DND-41 (cell line): ENCODE results near the gene SAXO1.
A peak's percentile ranks its signal among the peaks of the same experiment; 100 is the strongest.

Experiments used
- ATAC-seq: fragments of 200-7000 bp; cut with Tn5 transposase; 3 replicates; pipeline ENCODE4 v1.9.1; 2021; ENCODE audit warnings: low read depth; ENCODE audit not compliant: insufficient read depth
- DNase-seq: peaks from one replicate; pipeline ENCODE4 v3.0.0-alpha.2; 2020
- H2AFZ ChIP-seq: 2 replicates; pipeline ENCODE4 v1.6.0; 2012; ENCODE audit warnings: low read depth, low read length
- H3K27ac ChIP-seq: 2 replicates; pipeline ENCODE4 v1.5.1; 2012; ENCODE audit warnings: low read length, inconsistent platforms
- H3K27me3 ChIP-seq: fragments of 200-600 bp; sonication (generic); 2 replicates; pipeline ENCODE4 v1.6.0; 2012; ENCODE audit warnings: low read length, mild to moderate bottlenecking, inconsistent platforms; ENCODE audit not compliant: insufficient read depth, poor library complexity
- H3K36me3 ChIP-seq: 2 replicates; pipeline ENCODE4 v1.5.1; 2012; ENCODE audit warnings: low read length, inconsistent platforms; ENCODE audit not compliant: insufficient read depth
- H3K4me1 ChIP-seq: 2 replicates; pipeline ENCODE4 v1.5.1; 2012; ENCODE audit warnings: mild to moderate bottlenecking, low read length; ENCODE audit not compliant: insufficient read depth
- H3K4me2 ChIP-seq: 2 replicates; pipeline ENCODE4 v1.6.0; 2012; ENCODE audit warnings: mild to moderate bottlenecking, moderate library complexity, low read length, inconsistent platforms; ENCODE audit not compliant: insufficient read depth
- H3K4me3 ChIP-seq, 2 experiments: fragments of 200-600 bp in 1 of 2; shearing (Covaris generic) in 1 of 2; 2 replicates each; pipeline ENCODE4 v1.5.1; 2012 to 2016; ENCODE audit warnings: inconsistent platforms in 2 of 2, low read length in 2 of 2, mild to moderate bottlenecking in 2 of 2, low read depth in 1 of 2, moderate library complexity in 1 of 2
- H3K79me2 ChIP-seq: 2 replicates; pipeline ENCODE4 v1.6.0; 2012; ENCODE audit warnings: low read length, inconsistent platforms; ENCODE audit not compliant: insufficient read depth
- H3K9ac ChIP-seq: 2 replicates; pipeline ENCODE4 v1.6.0; 2012; ENCODE audit warnings: low read depth, mild to moderate bottlenecking, inconsistent platforms, low read length, moderate library complexity
- H3K9me3 ChIP-seq: 2 replicates; pipeline ENCODE4 v1.5.1; 2012; ENCODE audit warnings: low read length, moderate library complexity, mild to moderate bottlenecking, inconsistent platforms; ENCODE audit not compliant: insufficient read depth, severe bottlenecking
- H4K20me1 ChIP-seq: 2 replicates; pipeline ENCODE4 v1.6.0; 2012; ENCODE audit warnings: low read length; ENCODE audit not compliant: insufficient read depth
- EZH2 ChIP-seq: IDR thresholded peaks from 3 replicates; pipeline ENCODE4 v1.6.1; 2012; ENCODE audit warnings: borderline replicate concordance, low read depth, mild to moderate bottlenecking, moderate library complexity, low read length, inconsistent platforms; ENCODE audit not compliant: severe bottlenecking
- TF ChIP-seq, protein P1 (sequence below): IDR thresholded peaks from 2 replicates; pipeline ENCODE4 v1.5.1; 2012; ENCODE audit warnings: borderline replicate concordance, low read length, moderate library complexity, mild to moderate bottlenecking; ENCODE audit not compliant: poor library complexity, severe bottlenecking; ENCODE audit errors: extremely low read depth

The SAXO1 gene

DNA sequence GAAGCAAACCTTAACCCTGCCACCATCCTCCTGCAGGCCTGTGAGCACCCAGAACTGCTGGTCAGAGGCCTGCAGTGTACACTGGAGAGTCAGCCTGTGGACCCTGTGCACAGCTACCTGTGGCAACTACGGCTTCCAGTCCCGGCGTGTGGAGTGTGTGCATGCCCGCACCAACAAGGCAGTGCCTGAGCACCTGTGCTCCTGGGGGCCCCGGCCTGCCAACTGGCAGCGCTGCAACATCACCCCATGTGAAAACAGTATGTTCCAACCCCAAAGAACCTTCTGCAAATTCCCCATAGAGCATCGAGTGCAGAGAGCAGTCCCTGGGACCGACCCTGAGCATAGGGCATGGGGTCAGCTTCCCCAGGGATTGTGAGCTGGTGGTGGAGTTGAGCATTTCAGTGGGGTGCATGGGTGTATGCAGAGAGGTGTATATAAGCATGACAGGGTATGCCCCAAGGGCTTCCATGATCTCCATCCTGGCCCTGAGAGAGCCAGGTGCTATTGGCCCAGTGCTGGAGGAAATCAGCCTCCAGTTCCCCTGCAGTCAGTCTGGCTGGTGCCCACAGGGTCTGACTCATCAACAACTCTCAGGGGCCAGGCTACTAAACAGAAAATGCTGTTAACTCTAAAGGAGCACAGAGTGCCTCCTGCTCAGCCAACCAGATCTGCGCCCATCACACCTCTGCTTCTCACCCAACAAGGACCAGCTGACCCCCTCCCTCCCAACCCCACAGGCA is 126.2 kb downstream of the SAXO1 start:
- Histone ChIP-seq H3K27me3 (no peaks in the 10 kb centered on the region), H3K4me2 (no peak overlapping the region), H3K27ac (no peak overlapping the region), H3K4me1 (no peaks in the 10 kb centered on the region), H3K79me2 (no peaks in the 10 kb centered on the region), H3K36me3 (no peaks in the 10 kb centered on the region), H3K9ac (no peak overlapping the region), H3K9me3 (no peaks in the 10 kb centered on the region), H3K4me3 (no peak overlapping the region), H4K20me1 (no peaks in the 10 kb centered on the region), H2AFZ (no peak overlapping the region)
- TF ChIP-seq, protein P1, sequence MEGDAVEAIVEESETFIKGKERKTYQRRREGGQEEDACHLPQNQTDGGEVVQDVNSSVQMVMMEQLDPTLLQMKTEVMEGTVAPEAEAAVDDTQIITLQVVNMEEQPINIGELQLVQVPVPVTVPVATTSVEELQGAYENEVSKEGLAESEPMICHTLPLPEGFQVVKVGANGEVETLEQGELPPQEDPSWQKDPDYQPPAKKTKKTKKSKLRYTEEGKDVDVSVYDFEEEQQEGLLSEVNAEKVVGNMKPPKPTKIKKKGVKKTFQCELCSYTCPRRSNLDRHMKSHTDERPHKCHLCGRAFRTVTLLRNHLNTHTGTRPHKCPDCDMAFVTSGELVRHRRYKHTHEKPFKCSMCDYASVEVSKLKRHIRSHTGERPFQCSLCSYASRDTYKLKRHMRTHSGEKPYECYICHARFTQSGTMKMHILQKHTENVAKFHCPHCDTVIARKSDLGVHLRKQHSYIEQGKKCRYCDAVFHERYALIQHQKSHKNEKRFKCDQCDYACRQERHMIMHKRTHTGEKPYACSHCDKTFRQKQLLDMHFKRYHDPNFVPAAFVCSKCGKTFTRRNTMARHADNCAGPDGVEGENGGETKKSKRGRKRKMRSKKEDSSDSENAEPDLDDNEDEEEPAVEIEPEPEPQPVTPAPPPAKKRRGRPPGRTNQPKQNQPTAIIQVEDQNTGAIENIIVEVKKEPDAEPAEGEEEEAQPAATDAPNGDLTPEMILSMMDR: no peak
- no peak for TF ChIP-seq EZH2
- ATAC-seq (peak; percentile 33; the same call in 1 of the 3 replicates), DNase-seq (no peak)

DNA sequence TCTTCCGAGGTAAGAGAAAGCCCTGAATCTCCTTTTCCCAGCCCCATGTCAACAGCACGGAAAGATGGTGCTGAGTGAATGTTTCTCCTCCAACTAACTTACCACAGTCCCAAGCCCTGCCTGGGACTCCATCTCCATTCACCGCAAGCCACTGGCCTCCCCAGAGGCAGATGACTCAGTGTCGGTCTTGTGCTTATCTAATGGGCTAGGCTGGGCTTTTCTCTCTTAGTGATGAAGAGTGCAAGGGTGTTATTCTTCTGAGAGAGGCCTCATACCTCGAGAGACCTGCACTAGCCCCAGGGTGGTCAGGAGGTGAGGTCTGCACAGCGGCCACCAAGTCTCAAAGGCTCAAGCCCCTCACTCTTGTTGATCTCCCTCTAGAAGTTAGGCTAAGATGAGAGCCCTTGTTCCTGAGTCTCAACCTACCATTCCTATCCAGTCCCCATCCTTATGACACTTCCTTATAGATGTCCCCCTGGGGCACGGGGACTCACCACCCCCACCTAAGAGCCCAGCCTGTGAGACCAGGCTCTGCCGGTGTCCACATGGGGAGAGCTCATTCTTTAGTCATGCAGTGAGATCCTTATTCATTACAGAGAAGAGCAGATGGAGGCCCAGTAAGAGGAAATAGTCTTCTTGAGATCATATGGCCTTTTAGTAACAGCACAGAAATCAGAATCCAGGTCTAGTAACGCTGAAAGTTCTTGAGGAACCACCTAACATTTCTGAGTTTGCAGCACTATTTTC is 127.0 kb downstream of the SAXO1 start:
- H3K9me3 ChIP-seq: no peaks in the 10 kb centered on the region
- ATAC-seq (no peak), DNase-seq (no peak)
- H3K4me1 ChIP-seq: no peaks in the 10 kb centered on the region
- no peaks in the 10 kb centered on the region for H4K20me1 ChIP-seq
- no peaks in the 10 kb centered on the region for H3K36me3 ChIP-seq
- H3K9ac ChIP-seq: no peak overlapping the region
- H3K27me3 ChIP-seq: no peaks in the 10 kb centered on the region
- no peak overlapping the region for H3K27ac ChIP-seq
- H3K4me3 ChIP-seq: no peak overlapping the region
- H2AFZ ChIP-seq: no peak overlapping the region
- H3K4me2 ChIP-seq: no peak overlapping the region
- no peak for TF ChIP-seq EZH2
- TF ChIP-seq, protein P1: no peak
- no peaks in the 10 kb centered on the region for H3K79me2 ChIP-seq

DNA sequence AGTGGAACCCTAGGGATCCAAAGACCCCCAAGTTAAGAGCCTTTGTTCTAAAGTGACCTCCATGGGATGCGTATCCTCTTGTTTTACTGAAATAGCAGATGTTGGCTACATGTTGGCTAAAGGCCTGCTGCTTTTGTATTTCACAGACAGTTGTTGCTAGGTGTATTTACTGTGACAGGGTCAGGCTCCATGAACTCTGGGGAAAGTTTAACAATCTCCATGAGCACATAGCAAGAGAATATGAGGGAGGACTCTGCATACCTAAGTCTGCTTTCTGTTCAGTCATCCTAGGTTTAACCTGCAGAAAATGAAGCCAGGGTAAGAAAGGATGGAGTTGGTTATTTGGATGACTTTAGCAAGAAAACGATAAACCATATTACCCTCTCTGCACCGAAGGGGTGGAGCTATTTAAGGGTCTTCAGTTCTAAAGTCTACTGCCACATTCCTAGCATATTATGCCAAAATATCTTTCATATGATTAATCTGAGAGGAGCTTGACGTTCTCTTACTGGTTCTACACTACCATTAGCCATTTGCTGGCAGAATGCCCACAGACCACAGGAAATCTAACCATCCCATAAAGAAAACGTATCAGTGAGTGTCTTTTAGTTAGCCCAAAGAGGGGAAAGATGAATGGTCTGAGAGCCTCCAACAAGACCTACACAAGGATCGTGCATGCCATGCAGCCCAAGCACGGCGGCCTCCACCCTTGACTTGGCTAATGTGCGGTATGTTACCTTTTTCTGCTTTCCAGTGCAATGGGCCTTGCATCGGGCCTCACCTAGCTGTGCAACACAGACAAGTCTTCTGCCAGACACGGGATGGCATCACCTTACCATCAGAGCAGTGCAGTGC is 127.8 kb downstream of the SAXO1 start:
- Histone ChIP-seq H3K79me2 (no peaks in the 10 kb centered on the region), H3K36me3 (no peaks in the 10 kb centered on the region), H3K27ac (no peak overlapping the region), H3K4me3 (no peak overlapping the region), H3K9ac (no peak overlapping the region), H3K4me1 (no peaks in the 10 kb centered on the region), H4K20me1 (no peaks in the 10 kb centered on the region), H3K4me2 (no peak overlapping the region), H3K27me3 (no peaks in the 10 kb centered on the region), H3K9me3 (no peaks in the 10 kb centered on the region), H2AFZ (no peak overlapping the region)
- TF ChIP-seq, protein P1: no peak
- no peak for TF ChIP-seq EZH2
- DNase-seq (no peak), ATAC-seq (no peak)
